SU-DHL-6 (cell line): ENCODE data around the gene EML1.

Source experiments
- H2AFZ ChIP-seq: fragments of 200-600 bp; sonication (generic); 2 replicates; pipeline ENCODE4 v1.6.1; 2014; ENCODE audit warnings: low read depth, mild to moderate bottlenecking, moderate library complexity, mixed read lengths, antibody characterized with exemption, low read length; ENCODE audit not compliant: severe bottlenecking
- H3F3A ChIP-seq: fragments of 200-600 bp; shearing (Covaris generic); 2 replicates; pipeline ENCODE4 v1.6.0; 2016; ENCODE audit warnings: antibody characterized with exemption, mild to moderate bottlenecking; ENCODE audit not compliant: insufficient read depth
- H3K27ac ChIP-seq: fragments of 200-600 bp; sonication (generic); 2 replicates; pipeline ENCODE4 v1.5.1; 2016; ENCODE audit warnings: low read depth, mild to moderate bottlenecking, low read length, moderate library complexity, mixed read lengths
- H3K27me3 ChIP-seq: fragments of 200-600 bp; sonication (generic), shearing (Covaris generic); 2 replicates; pipeline ENCODE4 v1.6.0; 2014; ENCODE audit warnings: mild to moderate bottlenecking, low read length
- H3K36me3 ChIP-seq: fragments of 200-600 bp; sonication (generic); 2 replicates; pipeline ENCODE4 v1.6.1; 2014; ENCODE audit warnings: mild to moderate bottlenecking, low read length, mixed read lengths
- H3K4me2 ChIP-seq: fragments of 300-600, 200-600 bp; shearing (Covaris generic), sonication (generic); 2 replicates; pipeline ENCODE4 v1.6.0; 2014; ENCODE audit warnings: low read length, low read depth, mild to moderate bottlenecking; ENCODE audit not compliant: poor library complexity, severe bottlenecking
- H3K4me3 ChIP-seq: fragments of 200-600 bp; sonication (generic); 2 replicates; pipeline ENCODE4 v1.5.1; 2014; ENCODE audit warnings: antibody characterized with exemption, low read length, mild to moderate bottlenecking, mixed read lengths; ENCODE audit not compliant: insufficient read depth, poor library complexity, severe bottlenecking
- H3K79me2 ChIP-seq: fragments of 200-600 bp; sonication (generic); 2 replicates; pipeline ENCODE4 v1.6.1; 2014; ENCODE audit warnings: mild to moderate bottlenecking, low read length, moderate library complexity; ENCODE audit not compliant: insufficient read depth
- H3K9ac ChIP-seq: fragments of 200-600 bp; sonication (generic); 2 replicates; pipeline ENCODE4 v1.7.0; 2014; ENCODE audit warnings: mild to moderate bottlenecking, low read length
- H3K9me2 ChIP-seq: fragments of 200-600 bp; sonication (generic); replicated peaks from 2 replicates; pipeline ENCODE4 v1.6.1; 2014; ENCODE audit warnings: low read length; ENCODE audit not compliant: insufficient read depth
- H3K9me3 ChIP-seq: fragments of 200-600 bp; sonication (generic); 2 replicates; pipeline ENCODE4 v1.6.1; 2014; ENCODE audit warnings: low read length, mixed read lengths; ENCODE audit not compliant: insufficient read depth
- H4K20me1 ChIP-seq: fragments of 200-600 bp; sonication (generic); 2 replicates; pipeline ENCODE4 v1.6.1; 2014; ENCODE audit warnings: low read depth, mild to moderate bottlenecking, antibody characterized with exemption, low read length, moderate library complexity, mixed read lengths
- EZH2phosphoT487 ChIP-seq: fragments of 200-600 bp; sonication (generic), shearing (Covaris generic); conservative IDR thresholded peaks from 2 replicates; pipeline ENCODE4 v1.6.1; 2018; ENCODE audit warnings: mild to moderate bottlenecking, antibody characterized with exemption, low read length, moderate library complexity, mixed read lengths
- TF ChIP-seq, protein P1 (sequence below): fragments of 200-600 bp; sonication (generic); IDR thresholded peaks from one replicate; pipeline ENCODE4 v1.5.1; 2017; ENCODE audit warnings: antibody characterized with exemption, mild to moderate bottlenecking, low read length, moderate library complexity; ENCODE audit not compliant: insufficient read depth, poor library complexity, severe bottlenecking

The EML1 gene

GRCh38 chr14:99852578-99852977, 59.4 kb downstream of the EML1 start:
- TF ChIP-seq, protein P1, sequence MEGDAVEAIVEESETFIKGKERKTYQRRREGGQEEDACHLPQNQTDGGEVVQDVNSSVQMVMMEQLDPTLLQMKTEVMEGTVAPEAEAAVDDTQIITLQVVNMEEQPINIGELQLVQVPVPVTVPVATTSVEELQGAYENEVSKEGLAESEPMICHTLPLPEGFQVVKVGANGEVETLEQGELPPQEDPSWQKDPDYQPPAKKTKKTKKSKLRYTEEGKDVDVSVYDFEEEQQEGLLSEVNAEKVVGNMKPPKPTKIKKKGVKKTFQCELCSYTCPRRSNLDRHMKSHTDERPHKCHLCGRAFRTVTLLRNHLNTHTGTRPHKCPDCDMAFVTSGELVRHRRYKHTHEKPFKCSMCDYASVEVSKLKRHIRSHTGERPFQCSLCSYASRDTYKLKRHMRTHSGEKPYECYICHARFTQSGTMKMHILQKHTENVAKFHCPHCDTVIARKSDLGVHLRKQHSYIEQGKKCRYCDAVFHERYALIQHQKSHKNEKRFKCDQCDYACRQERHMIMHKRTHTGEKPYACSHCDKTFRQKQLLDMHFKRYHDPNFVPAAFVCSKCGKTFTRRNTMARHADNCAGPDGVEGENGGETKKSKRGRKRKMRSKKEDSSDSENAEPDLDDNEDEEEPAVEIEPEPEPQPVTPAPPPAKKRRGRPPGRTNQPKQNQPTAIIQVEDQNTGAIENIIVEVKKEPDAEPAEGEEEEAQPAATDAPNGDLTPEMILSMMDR = no peak
- no peak for TF ChIP-seq EZH2phosphoT487
- Histone ChIP-seq H4K20me1 (no peaks in the 10 kb centered on the region), H3K36me3 (no peaks in the 10 kb centered on the region), H3K9me2 (no peaks in the 10 kb centered on the region), H2AFZ (no peak overlapping the region), H3K79me2 (no peaks in the 10 kb centered on the region), H3K4me2 (no peak overlapping the region), H3K27me3 (no peaks in the 10 kb centered on the region), H3F3A (no peaks in the 10 kb centered on the region), H3K27ac (no peak overlapping the region), H3K4me3 (no peak overlapping the region), H3K9ac (no peak overlapping the region), H3K9me3 (no peaks in the 10 kb centered on the region)

DNA sequence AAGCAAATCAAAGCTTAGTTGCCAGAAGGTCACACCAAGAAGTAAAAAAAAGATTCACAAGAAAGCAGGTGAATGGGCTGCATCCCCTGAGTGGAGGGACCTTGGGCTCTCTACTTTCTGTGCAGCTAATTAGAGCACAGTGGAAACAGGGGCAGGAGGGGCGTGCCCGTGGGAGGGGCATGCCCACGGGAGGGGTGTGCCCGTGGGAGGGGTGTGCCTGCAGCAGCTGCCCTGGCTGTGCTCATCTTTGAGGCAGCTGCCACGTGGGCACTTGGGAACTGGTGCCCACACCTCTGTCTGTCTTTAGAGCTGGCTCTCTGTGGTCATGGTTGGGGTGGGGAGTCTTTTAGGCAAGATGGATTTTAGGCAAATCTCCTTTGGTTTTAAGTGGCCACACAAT, 60.0 kb downstream of the EML1 start:
- no peak overlapping the region for H3K9ac ChIP-seq
- H4K20me1 ChIP-seq = no peaks in the 10 kb centered on the region
- H3K27me3 ChIP-seq = no peaks in the 10 kb centered on the region
- no peak overlapping the region for H3K27ac ChIP-seq
- no peaks in the 10 kb centered on the region for H3K9me3 ChIP-seq
- no peaks in the 10 kb centered on the region for H3F3A ChIP-seq
- H3K9me2 ChIP-seq = no peaks in the 10 kb centered on the region
- no peaks in the 10 kb centered on the region for H3K36me3 ChIP-seq
- no peaks in the 10 kb centered on the region for H3K79me2 ChIP-seq
- H3K4me3 ChIP-seq = no peak overlapping the region
- H2AFZ ChIP-seq = no peak overlapping the region
- H3K4me2 ChIP-seq = no peak overlapping the region
- TF ChIP-seq, protein P1 = no peak
- TF ChIP-seq EZH2phosphoT487 = no peak

GRCh38 chr14:99854831-99855230, 61.6 kb downstream of the EML1 start:
- TF ChIP-seq, protein P1 = no peak
- no peak for TF ChIP-seq EZH2phosphoT487
- H3K27me3 ChIP-seq = no peaks in the 10 kb centered on the region
- H3K79me2 ChIP-seq = no peaks in the 10 kb centered on the region

DNA sequence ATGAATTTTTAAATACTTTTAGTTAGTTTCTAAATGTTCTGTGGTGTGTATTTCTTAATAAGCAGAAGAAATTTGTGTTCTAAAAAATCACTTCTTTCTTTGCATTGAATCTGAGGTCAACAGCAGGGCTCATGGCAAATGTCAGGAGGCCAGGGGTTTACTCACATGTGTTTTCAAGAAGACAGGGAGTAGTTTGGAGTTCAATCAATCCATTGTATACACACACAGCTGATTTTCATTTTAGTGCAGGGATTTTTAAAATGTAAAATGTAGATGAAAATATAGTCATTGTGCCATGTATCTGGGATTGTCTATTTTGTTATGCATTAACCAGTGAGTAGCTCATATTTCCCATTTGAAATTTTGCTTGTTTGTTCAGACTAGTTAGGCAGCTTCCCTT, 62.1 kb downstream of the EML1 start:
- H3K9me2 ChIP-seq = no peaks in the 10 kb centered on the region
- no peaks in the 10 kb centered on the region for H3K9me3 ChIP-seq
- no peaks in the 10 kb centered on the region for H3K36me3 ChIP-seq
- H3K79me2 ChIP-seq = no peaks in the 10 kb centered on the region
- H3F3A ChIP-seq = no peaks in the 10 kb centered on the region
- TF ChIP-seq EZH2phosphoT487 = no peak
- TF ChIP-seq, protein P1 = no peak
- no peak overlapping the region for H3K9ac ChIP-seq
- H3K27me3 ChIP-seq = no peaks in the 10 kb centered on the region
- H3K27ac ChIP-seq = no peak overlapping the region
- no peaks in the 10 kb centered on the region for H4K20me1 ChIP-seq
- no peak overlapping the region for H2AFZ ChIP-seq
- H3K4me2 ChIP-seq = no peak overlapping the region
- no peak overlapping the region for H3K4me3 ChIP-seq

More at GRCh38 chr14:99854831-99855230, 61.6 kb downstream of the EML1 start:
- no peaks in the 10 kb centered on the region for H3F3A ChIP-seq
- H2AFZ ChIP-seq = no peak overlapping the region
- H3K9ac ChIP-seq = no peak overlapping the region
- no peak overlapping the region for H3K4me2 ChIP-seq
- H3K36me3 ChIP-seq = no peaks in the 10 kb centered on the region
- H3K27ac ChIP-seq = no peak overlapping the region
- no peaks in the 10 kb centered on the region for H3K9me3 ChIP-seq
- no peaks in the 10 kb centered on the region for H3K9me2 ChIP-seq
- H4K20me1 ChIP-seq = no peaks in the 10 kb centered on the region
- H3K4me3 ChIP-seq = no peak overlapping the region
